Colon (tissue), 2 donors: ENCODE measurements around the gene KRTAP6-1.

Experiments
- FAIRE-seq: peaks from 2 replicates; lab custom pipeline; 2012; peaks lifted over from hg19 to GRCh38; lab: Jason Lieb, UNC
- donor health status: control.
- donor health status: control.

Gene KRTAP6-1

DNA sequence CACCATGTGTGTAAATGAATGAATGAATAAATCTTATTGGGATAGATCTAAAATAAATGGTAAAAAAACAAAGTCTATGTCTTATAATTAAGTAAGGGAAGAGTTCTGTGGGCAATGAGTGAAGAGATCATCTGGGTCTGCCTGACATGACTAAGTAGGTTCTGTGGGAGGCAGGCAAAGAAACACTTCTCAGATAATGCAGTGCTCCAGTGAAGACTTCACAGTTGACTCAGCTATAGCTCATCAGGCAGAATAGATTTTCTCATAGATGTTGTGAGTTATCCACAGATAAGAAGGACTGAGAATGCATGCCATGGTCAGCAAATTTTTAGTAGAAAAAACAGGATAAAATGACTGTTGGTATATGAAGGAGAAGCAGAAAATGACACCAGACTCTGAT lies 36.0 kb downstream of the KRTAP6-1 start:
- no peak for FAIRE-seq

GRCh38 chr21:30567617-30568016 lies 46.1 kb downstream of the KRTAP6-1 start:
- no peak for FAIRE-seq

DNA sequence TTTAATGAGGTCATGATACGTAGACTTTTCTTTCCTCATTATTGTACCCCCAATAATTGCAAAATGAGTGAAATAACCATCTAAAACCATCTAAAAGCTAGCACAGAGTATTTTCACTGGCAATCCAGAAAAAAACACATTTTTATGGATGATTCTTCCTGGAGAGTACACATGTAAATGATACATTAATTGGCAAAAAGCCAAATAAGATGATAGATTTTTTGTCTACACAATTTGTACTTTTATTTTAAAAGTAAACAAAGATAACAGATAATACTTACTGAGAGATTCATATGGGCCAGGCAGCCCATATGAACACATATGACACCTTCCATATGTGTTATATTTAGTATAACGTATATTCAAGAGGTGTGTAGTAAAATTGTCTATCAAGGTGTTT lies 50.1 kb downstream of the KRTAP6-1 start:
- FAIRE-seq, result no peak
